ENCODE results near the gene ASCC1. TPM values are rescaled to one million over a fixed set of nuclear protein-coding genes. Genes with fewer than 3 reads are reported as not detected.

Gene ASCC1
- total RNA-seq, 2 experiments from 2014 or later: 28.5 to 34.4 TPM

- H3K4me3 Mint-ChIP-seq: no peak overlapping the region
- peak; percentile 8 for ATAC-seq (ENCODE audit: low read depth)
- H3K27ac Mint-ChIP-seq: no peak overlapping the region
- no peaks in the 10 kb centered on the region for H3K27me3 Mint-ChIP-seq
- no peak for DNase-seq
- no peaks in the 10 kb centered on the region for H3K9me3 Mint-ChIP-seq
- peaks cover 1% of the 10 kb centered on the region for H3K4me1 Mint-ChIP-seq
- peaks cover 7% of the 10 kb centered on the region for H3K36me3 Mint-ChIP-seq
- POLR2A ChIA-PET: interaction anchor here (0.6 to 3.2 kb wide), 4 partner anchors 14 to 158 kb away, joined by 3 to 7 read pairs (median 4); no protein-coding TSS in a partner anchor
These were observed 154.6 kb downstream of the ASCC1 start for GRCh38 chr10:72061491-72061890.

- H3K27ac Mint-ChIP-seq: peak overlapping the region; percentile 61
These were observed 155.9 kb downstream of the ASCC1 start for GRCh38 chr10:72059843-72060822.

GRCh38 chr10:72058989-72059842 lies 156.9 kb downstream of the ASCC1 start:
- Mint-ChIP-seq H3K27ac (no peak overlapping the region), H3K4me3 (no peak overlapping the region), H3K36me3 (no peaks in the 10 kb centered on the region), H3K9me3 (no peaks in the 10 kb centered on the region), H3K27me3 (no peaks in the 10 kb centered on the region), H3K4me1 (peaks cover 5% of the 10 kb centered on the region)
- ATAC-seq (ENCODE audit: low read depth) (no peak), DNase-seq (no peak)
- POLR2A ChIA-PET: no interaction called here

More at GRCh38 chr10:72059843-72060822, 155.9 kb downstream of the ASCC1 start:
- Mint-ChIP-seq H3K4me3 (no peak overlapping the region), H3K27me3 (no peaks in the 10 kb centered on the region), H3K4me1 (peaks cover 3% of the 10 kb centered on the region), H3K9me3 (no peaks in the 10 kb centered on the region), H3K36me3 (no peaks in the 10 kb centered on the region)
- ATAC-seq (ENCODE audit: low read depth) (no peak), DNase-seq (no peak)
- POLR2A ChIA-PET: interaction anchor here (0.6 to 3.2 kb wide), 3 partner anchors 24 to 170 kb away, joined by 3 to 7 read pairs (median 4); no protein-coding TSS in a partner anchor

- Mint-ChIP-seq H3K9me3 (no peaks in the 10 kb centered on the region), H3K36me3 (no peaks in the 10 kb centered on the region), H3K27me3 (no peaks in the 10 kb centered on the region), H3K4me3 (no peak overlapping the region), H3K4me1 (peaks cover 5% of the 10 kb centered on the region), H3K27ac (peak overlapping the region; percentile 47)
- DNase-seq (no peak), ATAC-seq (ENCODE audit: low read depth) (no peak)
- POLR2A ChIA-PET: no interaction called here
These were observed 157.7 kb downstream of the ASCC1 start for GRCh38 chr10:72058347-72058898.

- peaks cover 5% of the 10 kb centered on the region for H3K4me1 Mint-ChIP-seq
- no peaks in the 10 kb centered on the region for H3K27me3 Mint-ChIP-seq
- ATAC-seq (ENCODE audit: low read depth): no peak
- H3K27ac Mint-ChIP-seq: no peak overlapping the region
- DNase-seq: no peak
- H3K36me3 Mint-ChIP-seq: no peaks in the 10 kb centered on the region
- H3K9me3 Mint-ChIP-seq: no peaks in the 10 kb centered on the region
- no peak overlapping the region for H3K4me3 Mint-ChIP-seq
- POLR2A ChIA-PET: interaction anchor here (0.6 kb wide), 2 partner anchors 62 to 80 kb away, joined by 3 read pairs; no protein-coding TSS in a partner anchor
These were observed 158.9 kb downstream of the ASCC1 start for GRCh38 chr10:72056932-72057751.

- POLR2A ChIA-PET: interaction anchor here (0.6 to 1.0 kb wide), 2 partner anchors 63 to 163 kb away, joined by 3 read pairs; no protein-coding TSS in a partner anchor
- H3K4me3 Mint-ChIP-seq: no peak overlapping the region
These were observed 160.0 kb downstream of the ASCC1 start for GRCh38 chr10:72056113-72056512.

GRCh38 chr10:72053690-72054089 lies 162.4 kb downstream of the ASCC1 start:
- ATAC-seq (ENCODE audit: low read depth) (no peak), DNase-seq (no peak)
- POLR2A ChIA-PET: no interaction called here
- H3K27ac Mint-ChIP-seq: no peak overlapping the region
- H3K36me3 Mint-ChIP-seq: peaks cover 2% of the 10 kb centered on the region
- H3K4me1 Mint-ChIP-seq: peaks cover 4% of the 10 kb centered on the region
- H3K27me3 Mint-ChIP-seq: no peaks in the 10 kb centered on the region
- peaks cover 4% of the 10 kb centered on the region for H3K9me3 Mint-ChIP-seq
- no peak overlapping the region for H3K4me3 Mint-ChIP-seq

More at GRCh38 chr10:72056113-72056512, 160.0 kb downstream of the ASCC1 start:
- Mint-ChIP-seq H3K4me1 (peaks cover 5% of the 10 kb centered on the region), H3K27ac (no peak overlapping the region), H3K36me3 (no peaks in the 10 kb centered on the region), H3K27me3 (no peaks in the 10 kb centered on the region), H3K9me3 (no peaks in the 10 kb centered on the region)
- DNase-seq: no peak
- ATAC-seq (ENCODE audit: low read depth): no peak

GRCh38 chr10:72050873-72051272 lies 165.2 kb downstream of the ASCC1 start:
- peaks cover 4% of the 10 kb centered on the region for H3K9me3 Mint-ChIP-seq
- H3K4me1 Mint-ChIP-seq: peaks cover 5% of the 10 kb centered on the region
- DNase-seq (no peak), ATAC-seq (ENCODE audit: low read depth) (no peak)
- peaks cover 2% of the 10 kb centered on the region for H3K36me3 Mint-ChIP-seq
- H3K27ac Mint-ChIP-seq: no peak overlapping the region
- no peak overlapping the region for H3K4me3 Mint-ChIP-seq
- POLR2A ChIA-PET: no interaction called here
- H3K27me3 Mint-ChIP-seq: no peaks in the 10 kb centered on the region

- H3K4me3 Mint-ChIP-seq: no peak overlapping the region
- peaks cover 4% of the 10 kb centered on the region for H3K9me3 Mint-ChIP-seq
- POLR2A ChIA-PET: interaction anchor here (0.5 kb wide), 1 partner anchor 288 kb away, joined by 4 read pairs; no protein-coding TSS in a partner anchor
These were observed 165.9 kb downstream of the ASCC1 start for GRCh38 chr10:72049969-72050781.

GRCh38 chr10:72049472-72049871 lies 166.6 kb downstream of the ASCC1 start:
- no peak overlapping the region for H3K4me3 Mint-ChIP-seq
- H3K4me1 Mint-ChIP-seq: peaks cover 9% of the 10 kb centered on the region
- H3K9me3 Mint-ChIP-seq: peaks cover 4% of the 10 kb centered on the region
- peaks cover 2% of the 10 kb centered on the region for H3K36me3 Mint-ChIP-seq
- ATAC-seq (ENCODE audit: low read depth) (no peak), DNase-seq (no peak)
- POLR2A ChIA-PET: interaction anchor here (0.5 kb wide), 1 partner anchor 289 kb away, joined by 4 read pairs; no protein-coding TSS in a partner anchor
- H3K27ac Mint-ChIP-seq: no peak overlapping the region
- no peaks in the 10 kb centered on the region for H3K27me3 Mint-ChIP-seq

More at GRCh38 chr10:72049969-72050781, 165.9 kb downstream of the ASCC1 start:
- peaks cover 9% of the 10 kb centered on the region for H3K4me1 Mint-ChIP-seq
- H3K27me3 Mint-ChIP-seq: no peaks in the 10 kb centered on the region
- DNase-seq: no peak
- no peak for ATAC-seq (ENCODE audit: low read depth)
- H3K36me3 Mint-ChIP-seq: peaks cover 2% of the 10 kb centered on the region
- H3K27ac Mint-ChIP-seq: no peak overlapping the region

- POLR2A ChIA-PET: interaction anchor here (0.5 to 1.0 kb wide), 4 partner anchors 38 to 824 kb away, joined by 3 to 5 read pairs (median 3); no protein-coding TSS in a partner anchor
- H3K27me3 Mint-ChIP-seq: no peaks in the 10 kb centered on the region
- peaks cover 9% of the 10 kb centered on the region for H3K4me1 Mint-ChIP-seq
- peaks cover 2% of the 10 kb centered on the region for H3K36me3 Mint-ChIP-seq
- peak overlapping the region; percentile 10 for H3K27ac Mint-ChIP-seq
- no peak overlapping the region for H3K4me3 Mint-ChIP-seq
- DNase-seq (peak; percentile 87), ATAC-seq (ENCODE audit: low read depth) (peak; percentile 96)
- peaks cover 4% of the 10 kb centered on the region for H3K9me3 Mint-ChIP-seq
These were observed 167.5 kb downstream of the ASCC1 start for GRCh38 chr10:72048450-72049124.
